Cardiac fibroblast (primary cell): ENCODE data around the gene DPH2.

Source experiments
- DNase-seq, 2 donors: peaks; one replicate each; pipeline versions ENCODE4 v3.0.0 to v3.0.0-alpha.2; 2010; ENCODE audit warnings: low read depth in 2 of 2
- H3K4me3 ChIP-seq, 2 donors: replicated peaks in 1 of 2; 1 replicate in 1 of 2; 2 replicates in 1 of 2; pipeline ENCODE4 v1.5.1; 2011; ENCODE audit warnings: low read depth in 2 of 2, low read length in 2 of 2, mild to moderate bottlenecking in 2 of 2, moderate library complexity in 1 of 2
- TF ChIP-seq, protein P1 (sequence below): IDR thresholded peaks from one replicate; pipeline ENCODE4 v1.5.1; 2011; ENCODE audit warnings: low read depth, mild to moderate bottlenecking, low read length, inconsistent platforms

The DPH2 gene

DNA sequence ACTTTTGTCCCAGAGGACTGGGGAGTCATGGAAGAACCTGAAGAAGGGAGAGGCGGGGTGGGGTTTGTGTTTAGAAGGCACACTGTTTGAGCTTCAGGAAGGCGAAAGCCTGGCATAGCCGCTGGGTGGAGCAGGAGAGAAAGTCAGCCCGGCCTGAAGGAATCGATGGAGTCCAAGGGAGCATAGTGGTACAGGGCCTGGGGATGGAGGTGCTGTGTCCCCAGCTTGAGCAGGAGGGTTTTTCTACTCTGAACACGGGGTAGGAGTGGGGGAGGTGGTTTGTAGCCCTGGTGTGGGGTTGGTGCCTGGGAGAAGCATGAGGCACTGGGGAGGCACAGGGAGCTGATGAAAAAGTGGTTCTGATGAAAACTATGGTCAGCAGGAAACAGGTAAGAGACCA is 16.9 kb downstream of the DPH2 start:
- TF ChIP-seq, protein P1, sequence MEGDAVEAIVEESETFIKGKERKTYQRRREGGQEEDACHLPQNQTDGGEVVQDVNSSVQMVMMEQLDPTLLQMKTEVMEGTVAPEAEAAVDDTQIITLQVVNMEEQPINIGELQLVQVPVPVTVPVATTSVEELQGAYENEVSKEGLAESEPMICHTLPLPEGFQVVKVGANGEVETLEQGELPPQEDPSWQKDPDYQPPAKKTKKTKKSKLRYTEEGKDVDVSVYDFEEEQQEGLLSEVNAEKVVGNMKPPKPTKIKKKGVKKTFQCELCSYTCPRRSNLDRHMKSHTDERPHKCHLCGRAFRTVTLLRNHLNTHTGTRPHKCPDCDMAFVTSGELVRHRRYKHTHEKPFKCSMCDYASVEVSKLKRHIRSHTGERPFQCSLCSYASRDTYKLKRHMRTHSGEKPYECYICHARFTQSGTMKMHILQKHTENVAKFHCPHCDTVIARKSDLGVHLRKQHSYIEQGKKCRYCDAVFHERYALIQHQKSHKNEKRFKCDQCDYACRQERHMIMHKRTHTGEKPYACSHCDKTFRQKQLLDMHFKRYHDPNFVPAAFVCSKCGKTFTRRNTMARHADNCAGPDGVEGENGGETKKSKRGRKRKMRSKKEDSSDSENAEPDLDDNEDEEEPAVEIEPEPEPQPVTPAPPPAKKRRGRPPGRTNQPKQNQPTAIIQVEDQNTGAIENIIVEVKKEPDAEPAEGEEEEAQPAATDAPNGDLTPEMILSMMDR: no peak
- DNase-seq: no peak
- H3K4me3 ChIP-seq: no peak overlapping the region

- TF ChIP-seq, protein P1: no peak
- no peak overlapping the region for H3K4me3 ChIP-seq
- no peak for DNase-seq
These were observed 17.5 kb downstream of the DPH2 start for GRCh38 chr1:43987159-43987902.

DNA sequence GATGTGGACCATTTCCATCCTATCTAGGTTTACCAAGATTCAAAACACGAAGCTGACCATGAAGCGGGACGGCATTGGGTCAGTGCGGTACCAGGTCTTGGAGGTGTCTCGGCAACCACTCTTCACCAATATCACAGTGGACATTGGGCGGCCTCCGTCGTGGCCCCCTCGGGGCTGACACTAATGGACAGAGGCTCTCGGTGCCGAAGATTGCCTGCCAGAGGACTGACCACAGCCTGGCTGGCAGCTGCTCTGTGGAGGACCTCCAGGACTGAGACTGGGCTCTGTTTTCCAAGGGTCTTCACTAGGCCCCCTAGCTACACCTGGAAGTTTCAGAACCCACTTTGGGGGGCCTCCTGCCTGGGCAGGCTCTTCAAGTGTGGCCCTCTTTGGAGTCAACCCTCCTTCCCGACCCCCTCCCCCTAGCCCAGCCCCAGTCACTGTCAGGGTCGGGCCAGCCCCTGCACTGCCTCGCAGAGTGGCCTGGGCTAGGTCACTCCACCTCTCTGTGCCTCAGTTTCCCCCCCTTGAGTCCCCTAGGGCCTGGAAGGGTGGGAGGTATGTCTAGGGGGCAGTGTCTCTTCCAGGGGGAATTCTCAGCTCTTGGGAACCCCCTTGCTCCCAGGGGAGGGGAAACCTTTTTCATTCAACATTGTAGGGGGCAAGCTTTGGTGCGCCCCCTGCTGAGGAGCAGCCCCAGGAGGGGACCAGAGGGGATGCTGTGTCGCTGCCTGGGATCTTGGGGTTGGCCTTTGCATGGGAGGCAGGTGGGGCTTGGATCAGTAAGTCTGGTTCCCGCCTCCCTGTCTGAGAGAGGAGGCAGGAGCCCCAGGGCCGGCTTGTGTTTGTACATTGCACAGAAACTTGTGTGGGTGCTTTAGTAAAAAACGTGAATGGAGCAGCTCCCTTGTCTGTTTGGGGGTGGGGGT is 20.7 kb downstream of the DPH2 start:
- DNase-seq: no peak
- TF ChIP-seq, protein P1: no peak
- H3K4me3 ChIP-seq: peak overlapping the region; percentile 64 to 74

- no peak for DNase-seq
- peak overlapping the region; percentile 64 to 74 for H3K4me3 ChIP-seq
- TF ChIP-seq, protein P1: no peak
These were observed 21.3 kb downstream of the DPH2 start for GRCh38 chr1:43991200-43991475.

GRCh38 chr1:43991476-43992231 is 21.8 kb downstream of the DPH2 start, which contains the start of gene CCDC24:
Gene CCDC24 (plus strand): TSS chr1:43991599. CDS start chr1:43991879, 280 bp downstream.
- DNase-seq: peak; percentile 77 to 89

More at GRCh38 chr1:43991476-43992231, 21.8 kb downstream of the DPH2 start, which contains the start of gene CCDC24:
- peak within 1 kb of the TSS; percentile 64 to 74 for H3K4me3 ChIP-seq
- TF ChIP-seq, protein P1: no peak
